GM12878 (cell line): Measurements from ENCODE around the gene NOTCH1. TPM values are rescaled to one million over a fixed set of nuclear protein-coding genes. Genes with fewer than 3 reads are reported as not detected.

Source experiments
- ATF7 ChIP-seq: fragments of 450-650 bp; IDR thresholded peaks from 2 replicates; pipeline ENCODE4 v1.6.1; 2016; ENCODE audit warnings: low read depth, mild to moderate bottlenecking
- CEBPZ ChIP-seq: fragments of 150-350 bp; IDR thresholded peaks from 2 replicates; pipeline ENCODE4 v1.6.1; 2016; ENCODE audit warnings: low read depth, low read length
- CREB1 ChIP-seq: IDR thresholded peaks from 2 replicates; pipeline ENCODE4 v1.6.1; 2012; ENCODE audit warnings: low read depth, mild to moderate bottlenecking, inconsistent platforms
- E4F1 ChIP-seq: fragments of 450-650 bp; IDR thresholded peaks from 2 replicates; pipeline ENCODE4 v1.6.1; 2018; ENCODE audit warnings: borderline replicate concordance, mild to moderate bottlenecking; ENCODE audit not compliant: partially characterized antibody
- HDAC6 ChIP-seq: fragments of 200-600 bp; sonication (generic); IDR thresholded peaks from one replicate; pipeline ENCODE4 v1.8.0; 2017; ENCODE audit warnings: antibody characterized with exemption; ENCODE audit not compliant: unreplicated experiment
- HSF1 ChIP-seq: fragments of 150-350 bp; IDR thresholded peaks from 2 replicates; pipeline ENCODE4 v1.6.1; 2014; ENCODE audit warnings: mild to moderate bottlenecking, low read depth, low read length
- IKZF2 ChIP-seq, 2 experiments: fragments of 450-650 bp; IDR thresholded peaks; 2 replicates each; pipeline ENCODE4 v1.6.1; 2017; ENCODE audit warnings: mild to moderate bottlenecking in 2 of 2, moderate library complexity in 2 of 2
- MAX ChIP-seq: IDR thresholded peaks from 2 replicates; pipeline ENCODE4 v1.6.1; 2012; ENCODE audit warnings: low read depth, low read length, improper control_type of control experiment
- NFIC ChIP-seq: IDR thresholded peaks from 2 replicates; pipeline ENCODE4 v1.6.1; 2012; ENCODE audit warnings: low read depth, mild to moderate bottlenecking, inconsistent platforms, low read length, moderate library complexity
- NFXL1 ChIP-seq: fragments of 450-650 bp; IDR thresholded peaks from 2 replicates; pipeline ENCODE4 v1.6.1; 2017; ENCODE audit warnings: antibody characterized with exemption, mild to moderate bottlenecking, borderline replicate concordance
- RB1 ChIP-seq: fragments of 450-650 bp; formaldehyde crosslinking; IDR thresholded peaks from 2 replicates; pipeline ENCODE4 v1.6.1; 2017; ENCODE audit warnings: mild to moderate bottlenecking, borderline replicate concordance
- RCOR1 ChIP-seq: conservative IDR thresholded peaks from 2 replicates; pipeline ENCODE4 v1.6.1; 2012; ENCODE audit warnings: low read depth, low read length, improper control_type of control experiment
- RELB ChIP-seq: fragments of 450-650 bp; IDR thresholded peaks from 2 replicates; pipeline ENCODE4 v1.6.1; 2017; ENCODE audit warnings: low read depth, mild to moderate bottlenecking, moderate library complexity
- SIN3A ChIP-seq: IDR thresholded peaks from 2 replicates; pipeline ENCODE4 v1.6.1; 2012; ENCODE audit warnings: low read depth, low read length, improper control_type of control experiment
- SIX5 ChIP-seq: IDR thresholded peaks from 2 replicates; pipeline ENCODE4 v1.6.1; 2011; ENCODE audit warnings: mild to moderate bottlenecking, low read depth, low read length, moderate library complexity; ENCODE audit not compliant: severe bottlenecking
- SMAD5 ChIP-seq: IDR thresholded peaks from 2 replicates; pipeline ENCODE4 v1.6.1; 2016; ENCODE audit warnings: antibody characterized with exemption, low read depth
- SP1 ChIP-seq: IDR thresholded peaks from one replicate; pipeline ENCODE4 v1.6.1; 2011; ENCODE audit warnings: low read depth, low read length
- SREBF1 ChIP-seq: IDR thresholded peaks from 2 replicates; pipeline ENCODE4 v1.6.1; 2012; ENCODE audit warnings: mild to moderate bottlenecking, low read length
- SRF ChIP-seq, 2 experiments: IDR thresholded peaks; 2 replicates each; pipeline ENCODE4 v1.6.1; 2011; ENCODE audit warnings: low read depth in 2 of 2, low read length in 2 of 2, mild to moderate bottlenecking in 1 of 2, moderate library complexity in 1 of 2
- SUPT20H ChIP-seq: IDR thresholded peaks from 2 replicates; pipeline ENCODE4 v1.6.1; 2011; ENCODE audit warnings: low read depth, mild to moderate bottlenecking, low read length, moderate library complexity, borderline replicate concordance; ENCODE audit not compliant: control insufficient read depth
- TCF3 ChIP-seq: IDR thresholded peaks from 2 replicates; pipeline ENCODE4 v1.6.1; 2012; ENCODE audit warnings: low read depth, mild to moderate bottlenecking, low read length, borderline replicate concordance; ENCODE audit not compliant: insufficient read depth
- YY1 ChIP-seq: IDR thresholded peaks from 2 replicates; pipeline ENCODE4 v1.6.1; 2011; ENCODE audit warnings: low read depth, mild to moderate bottlenecking, low read length
- polyA plus RNA-seq, 11 experiments: library from polyadenylated mRNA; depleted of rRNA in 4 of 11; unstranded in 6 of 11; stranded (reverse) in 5 of 11; fragments of >200 nt; fragmentation: Nextera tagmentation in 4 of 11; fragmentation: Illumina TruSeq in 1 of 11; extraction: Ambion mirVana in 4 of 11; extraction: Trizol in 1 of 11; gene quantifications; 1 replicate in 1 of 11; 2 replicates in 10 of 11; pipeline versions ENCODE4 v1.2.1 to v1.2.3, GENCODE V29; 2011 to 2016; ENCODE audit warnings: inconsistent platforms in 2 of 11, missing spikeins in 2 of 11, low read depth in 1 of 11
- total RNA-seq, 4 experiments: library from RNA; depleted of rRNA in 3 of 4; stranded (reverse); fragments of >200 nt in 3 of 4; fragmentation: Illumina TruSeq in 1 of 4; extraction: Trizol in 1 of 4; gene quantifications; 2 replicates each; pipeline versions ENCODE4 v1.2.1 to v1.2.3, GENCODE V29; 2013 to 2021

Gene NOTCH1
- total and polyA plus RNA-seq, 10 of the 15 experiments (the other 5 are each of a cell fraction or from before 2014, with no cell fraction given): 0.02 to 40.0 (median 3.7) TPM

- TF ChIP-seq CEBPZ (no peak), SP1 (no peak), SREBF1 (no peak), MAX (no peak), IKZF2 (IDR thresholded peaks at IDR 0.05) (peak; percentile 48 to 50; a peak in 2 of 4 replicates), ATF7 (0 out of 2 replicates have a peak, but pooled peaks have one; percentile 24), HDAC6 (no peak), SRF (IDR thresholded peaks at IDR 0.05; ENCODE audit: low read depth in 2 of 2, low read length in 2 of 2) (no peak), HSF1 (no peak), RELB (peak; percentile 58), RCOR1 (no peak), E4F1 (no peak), YY1 (0 out of 2 replicates have a peak, but pooled peaks have one; percentile 20), SUPT20H (no peak), RB1 (no peak; the same call in 1 of the 2 replicates), TCF3 (no peak), NFIC (no peak), CREB1 (no peak), SIX5 (no peak), NFXL1 (no peak), SMAD5 (no peak), SIN3A (no peak)
These were observed 18.6 kb upstream of the NOTCH1 start (continued) for GRCh38 chr9:136564379-136564988.
